WERI-Rb-1 (cell line): Measurements from ENCODE around the gene AGAP1.

Experiments used
- DNase-seq: peaks from one replicate; pipeline ENCODE4 v3.0.0-alpha.2; 2020
- H3K27ac ChIP-seq: fragments of 250-450 bp; sonication (Bioruptor Pico); 2 replicates; pipeline ENCODE4 v1.5.1; 2020; ENCODE audit warnings: mild to moderate bottlenecking, moderate library complexity
- H3K27me3 ChIP-seq: fragments of 250-450 bp; sonication (Bioruptor Pico); 2 replicates; pipeline ENCODE4 v1.5.1; 2021; ENCODE audit warnings: mild to moderate bottlenecking, low read depth, moderate library complexity; ENCODE audit not compliant: insufficient read depth, severe bottlenecking
- H3K36me3 ChIP-seq: fragments of 250-450 bp; sonication (Bioruptor Pico); 2 replicates; pipeline ENCODE4 v1.5.1; 2020; ENCODE audit warnings: mild to moderate bottlenecking, moderate library complexity
- H3K4me3 ChIP-seq: 2 replicates; pipeline ENCODE4 v1.5.1; 2011; ENCODE audit warnings: low read depth, mild to moderate bottlenecking, control low read depth, low read length
- H3K9me3 ChIP-seq: fragments of 250-450 bp; sonication (Bioruptor Pico); 2 replicates; pipeline ENCODE4 v1.5.1; 2021; ENCODE audit warnings: mild to moderate bottlenecking, moderate library complexity; ENCODE audit not compliant: severe bottlenecking
- CTCF ChIP-seq: IDR thresholded peaks from 2 replicates; pipeline ENCODE4 v1.5.1; 2011; ENCODE audit warnings: low read depth, mild to moderate bottlenecking, control low read depth, inconsistent platforms, low read length

AGAP1 gene

DNA sequence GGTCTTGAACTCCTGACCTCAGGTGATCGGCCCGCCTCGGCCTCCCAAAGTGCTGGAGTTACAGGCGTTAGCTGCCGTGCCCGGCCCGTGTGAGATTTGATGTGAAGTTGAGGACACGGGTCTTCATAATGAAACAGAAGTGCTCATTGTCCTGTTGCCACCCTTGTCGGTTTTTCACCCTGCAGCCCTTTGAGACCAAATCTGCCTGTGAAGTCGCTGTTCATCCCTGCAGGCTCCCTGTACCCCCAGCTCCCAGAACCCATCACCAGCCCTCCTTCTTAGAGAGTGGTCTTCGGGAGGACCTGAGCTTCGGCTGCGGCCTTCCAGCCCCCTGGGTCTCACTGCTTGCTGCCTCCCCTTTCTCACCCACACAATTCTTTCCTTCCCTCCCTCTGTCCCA is 349.1 kb downstream of the AGAP1 start:
- Histone ChIP-seq H3K4me3 (no peak overlapping the region), H3K27me3 (no peaks in the 10 kb centered on the region), H3K9me3 (no peaks in the 10 kb centered on the region), H3K27ac (no peak overlapping the region), H3K36me3 (peaks cover 7% of the 10 kb centered on the region)
- TF ChIP-seq CTCF, result no peak
- no peak for DNase-seq

GRCh38 chr2:235843591-235844395 is 349.9 kb downstream of the AGAP1 start:
- no peak for DNase-seq
- no peaks in the 10 kb centered on the region for H3K27me3 ChIP-seq
- peaks cover 7% of the 10 kb centered on the region for H3K36me3 ChIP-seq
- no peak overlapping the region for H3K4me3 ChIP-seq
- no peak overlapping the region for H3K27ac ChIP-seq
- H3K9me3 ChIP-seq, result no peaks in the 10 kb centered on the region
- TF ChIP-seq CTCF, result no peak

GRCh38 chr2:235844561-235844960 is 350.7 kb downstream of the AGAP1 start:
- Histone ChIP-seq H3K27ac (no peak overlapping the region), H3K4me3 (no peak overlapping the region), H3K9me3 (no peaks in the 10 kb centered on the region), H3K27me3 (no peaks in the 10 kb centered on the region), H3K36me3 (peaks cover 7% of the 10 kb centered on the region)
- DNase-seq, result no peak
- TF ChIP-seq CTCF, result no peak

GRCh38 chr2:235845245-235845644 is 351.4 kb downstream of the AGAP1 start:
- Histone ChIP-seq H3K27ac (no peak overlapping the region), H3K4me3 (no peak overlapping the region), H3K36me3 (peaks cover 7% of the 10 kb centered on the region), H3K9me3 (no peaks in the 10 kb centered on the region), H3K27me3 (no peaks in the 10 kb centered on the region)
- no peak for DNase-seq
- no peak for TF ChIP-seq CTCF

DNA sequence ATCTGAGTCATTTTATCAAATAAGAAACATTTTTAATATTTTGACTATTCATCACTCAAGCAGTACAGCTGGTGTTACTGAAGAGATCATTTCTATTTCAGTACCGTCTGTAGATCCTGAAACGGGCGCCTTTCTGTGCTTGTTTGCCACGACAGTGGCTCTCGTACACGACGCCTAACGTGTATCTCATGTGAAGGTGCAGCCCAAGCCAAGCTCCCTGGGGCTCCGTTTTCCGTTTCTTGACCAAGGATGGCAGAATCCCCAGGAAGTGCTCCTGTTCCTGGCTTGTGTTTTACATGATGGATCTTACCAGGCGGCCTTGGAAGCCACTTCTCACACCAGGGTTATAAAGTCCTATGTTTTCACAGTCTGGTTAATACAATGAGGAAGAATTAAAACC is 353.7 kb downstream of the AGAP1 start:
- Histone ChIP-seq H3K36me3 (peaks cover 14% of the 10 kb centered on the region), H3K27me3 (no peaks in the 10 kb centered on the region), H3K9me3 (no peaks in the 10 kb centered on the region), H3K4me3 (no peak overlapping the region), H3K27ac (no peak overlapping the region)
- no peak for DNase-seq
- no peak for TF ChIP-seq CTCF

- no peaks in the 10 kb centered on the region for H3K9me3 ChIP-seq
- H3K4me3 ChIP-seq, result no peak overlapping the region
- H3K36me3 ChIP-seq, result peaks cover 18% of the 10 kb centered on the region
- no peak for TF ChIP-seq CTCF
- DNase-seq, result no peak
- H3K27ac ChIP-seq, result no peak overlapping the region
- H3K27me3 ChIP-seq, result no peaks in the 10 kb centered on the region
Observed at GRCh38 chr2:235848055-235848454, 354.2 kb downstream of the AGAP1 start.
